ENCODE results near the gene REM2.
A peak's percentile ranks its signal among the peaks of the same experiment; 100 is the strongest.
"Not testable (repeated sequence)": the region's sequence is repeated elsewhere in the genome, so short reads cannot be mapped to it uniquely, and the experiment has no call there.

Gene REM2

DNA sequence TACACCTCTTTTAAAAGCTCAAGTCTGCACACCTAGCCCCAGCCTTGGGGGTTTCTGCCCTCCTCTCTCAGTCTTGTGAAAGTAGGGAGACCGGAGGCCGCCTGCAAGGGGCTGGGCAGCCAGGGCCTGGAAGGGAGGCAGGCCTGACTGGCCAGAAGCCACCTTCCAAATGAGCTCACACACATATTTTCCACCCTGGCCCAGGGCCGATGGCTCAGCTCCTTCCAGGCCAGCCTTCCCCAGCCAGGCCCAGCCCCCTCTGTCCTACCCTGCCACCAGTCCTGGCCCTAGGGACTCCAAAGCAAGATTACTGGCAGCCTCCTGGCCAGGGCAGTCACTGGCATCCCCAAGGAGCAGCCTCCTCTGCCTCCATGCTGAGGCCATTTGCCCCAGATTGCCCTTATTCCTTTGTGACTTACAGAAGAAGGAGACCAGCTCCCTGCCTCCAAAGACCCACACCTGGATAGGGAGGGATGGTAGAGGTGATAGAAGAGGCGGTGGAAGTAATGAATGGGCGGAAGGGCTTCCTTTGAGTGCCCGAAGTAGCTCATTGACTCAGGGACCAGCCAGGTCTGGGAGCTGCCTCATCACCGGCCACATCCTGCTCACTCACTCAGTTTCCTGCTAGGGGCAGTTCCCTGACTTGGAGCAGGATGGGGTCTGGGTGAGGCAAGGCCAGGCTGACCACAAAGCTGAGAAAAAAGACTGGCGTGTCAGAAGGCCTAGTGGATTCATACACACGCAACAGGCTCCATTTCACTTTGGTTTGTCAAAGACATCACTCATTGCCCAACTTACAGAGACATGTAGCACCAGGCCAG is 31.9 kb upstream of the REM2 start:
- no peak overlapping the region for H3K27ac ChIP-seq
- no peak for TF ChIP-seq ZFX (IDR thresholded peaks at IDR 0.05; ENCODE audit: borderline replicate concordance)
- TF ChIP-seq, protein P1, sequence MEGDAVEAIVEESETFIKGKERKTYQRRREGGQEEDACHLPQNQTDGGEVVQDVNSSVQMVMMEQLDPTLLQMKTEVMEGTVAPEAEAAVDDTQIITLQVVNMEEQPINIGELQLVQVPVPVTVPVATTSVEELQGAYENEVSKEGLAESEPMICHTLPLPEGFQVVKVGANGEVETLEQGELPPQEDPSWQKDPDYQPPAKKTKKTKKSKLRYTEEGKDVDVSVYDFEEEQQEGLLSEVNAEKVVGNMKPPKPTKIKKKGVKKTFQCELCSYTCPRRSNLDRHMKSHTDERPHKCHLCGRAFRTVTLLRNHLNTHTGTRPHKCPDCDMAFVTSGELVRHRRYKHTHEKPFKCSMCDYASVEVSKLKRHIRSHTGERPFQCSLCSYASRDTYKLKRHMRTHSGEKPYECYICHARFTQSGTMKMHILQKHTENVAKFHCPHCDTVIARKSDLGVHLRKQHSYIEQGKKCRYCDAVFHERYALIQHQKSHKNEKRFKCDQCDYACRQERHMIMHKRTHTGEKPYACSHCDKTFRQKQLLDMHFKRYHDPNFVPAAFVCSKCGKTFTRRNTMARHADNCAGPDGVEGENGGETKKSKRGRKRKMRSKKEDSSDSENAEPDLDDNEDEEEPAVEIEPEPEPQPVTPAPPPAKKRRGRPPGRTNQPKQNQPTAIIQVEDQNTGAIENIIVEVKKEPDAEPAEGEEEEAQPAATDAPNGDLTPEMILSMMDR (IDR thresholded peaks at IDR 0.05), result no peak

DNA sequence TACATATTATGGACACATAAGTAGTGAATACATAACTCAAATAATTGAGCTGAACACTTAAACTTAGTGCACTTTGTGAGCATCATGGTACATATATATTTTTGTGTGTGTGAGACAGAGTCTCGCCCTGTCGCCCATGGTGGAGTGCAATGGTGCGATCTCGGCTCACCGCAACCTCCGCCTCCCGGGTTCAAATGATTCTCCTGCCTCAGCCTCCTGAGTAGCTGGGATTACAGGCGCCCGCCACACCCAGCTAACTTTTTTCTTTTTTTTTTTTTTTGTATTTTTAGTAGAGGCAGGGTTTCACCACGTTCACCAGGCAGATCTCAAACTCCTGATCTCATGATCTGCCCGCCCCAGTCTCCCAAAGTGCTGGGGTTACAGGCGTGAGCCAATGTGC is 30.8 kb upstream of the REM2 start:
- H3K27ac ChIP-seq, result not testable (repeated sequence)

DNA sequence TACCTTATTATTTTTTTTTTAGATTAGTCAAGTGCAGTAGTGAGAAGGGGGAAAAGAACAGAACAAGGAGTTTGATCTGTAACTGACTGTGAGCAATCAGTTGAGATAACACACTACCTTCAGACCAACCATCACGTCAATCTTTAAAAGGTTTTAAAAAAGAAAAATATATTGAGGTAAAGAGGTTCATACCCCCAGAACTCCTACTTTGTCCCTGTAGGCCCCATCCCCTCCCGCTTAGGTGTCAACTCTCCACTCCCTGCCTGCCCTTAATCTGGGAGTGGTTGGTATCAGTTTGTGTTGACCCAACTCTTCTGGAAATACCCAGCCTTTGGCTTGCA is 30.5 kb upstream of the REM2 start:
- TF ChIP-seq, protein P1 (IDR thresholded peaks at IDR 0.05), result no peak
- no peak for TF ChIP-seq ZFX (IDR thresholded peaks at IDR 0.05; ENCODE audit: borderline replicate concordance)
- H3K27ac ChIP-seq, result no peak overlapping the region

DNA sequence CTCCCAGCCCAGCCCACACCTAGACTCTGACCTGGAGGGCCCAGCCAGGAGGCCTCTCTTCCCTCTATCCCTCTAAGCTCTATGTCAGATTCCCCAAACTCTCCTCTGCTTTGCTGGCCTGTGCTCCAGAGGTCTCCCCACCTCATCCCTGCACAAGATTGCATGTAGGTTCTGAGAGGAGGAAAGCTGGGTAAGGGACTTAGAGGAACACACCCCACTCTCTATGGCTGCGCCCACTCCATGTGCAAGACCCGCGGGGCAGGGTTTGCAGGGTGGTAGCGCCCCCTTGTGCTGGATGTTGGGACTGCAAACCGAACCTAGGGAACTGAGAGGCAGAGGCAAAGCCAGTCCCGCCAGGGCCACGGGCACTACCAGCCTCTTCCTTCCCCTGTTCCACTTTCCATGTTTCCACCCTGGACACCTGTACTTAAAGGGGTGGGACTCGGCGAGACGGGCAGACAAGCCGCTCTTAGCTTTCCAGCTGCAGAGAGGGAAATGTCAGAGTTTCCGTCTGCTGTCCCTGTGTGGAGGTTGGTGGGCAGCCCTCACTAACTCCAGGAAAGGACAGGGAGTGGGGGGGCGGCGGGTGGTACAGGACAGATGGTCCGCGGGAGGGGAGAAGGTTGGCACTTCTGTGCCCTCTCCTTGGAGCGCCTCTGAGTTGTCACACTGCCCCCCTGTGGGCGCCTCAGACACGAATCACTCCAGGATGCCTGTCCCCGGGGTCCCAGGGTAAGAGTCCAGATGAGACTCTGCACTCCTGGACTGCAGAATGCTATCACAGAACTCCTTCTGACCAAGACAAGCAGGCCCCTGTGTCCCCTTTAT is 29.9 kb upstream of the REM2 start:
- TF ChIP-seq, protein P1 (IDR thresholded peaks at IDR 0.05), result peak; percentile 96
- no peak for TF ChIP-seq ZFX (IDR thresholded peaks at IDR 0.05; ENCODE audit: borderline replicate concordance)
- no peak overlapping the region for H3K27ac ChIP-seq

DNA sequence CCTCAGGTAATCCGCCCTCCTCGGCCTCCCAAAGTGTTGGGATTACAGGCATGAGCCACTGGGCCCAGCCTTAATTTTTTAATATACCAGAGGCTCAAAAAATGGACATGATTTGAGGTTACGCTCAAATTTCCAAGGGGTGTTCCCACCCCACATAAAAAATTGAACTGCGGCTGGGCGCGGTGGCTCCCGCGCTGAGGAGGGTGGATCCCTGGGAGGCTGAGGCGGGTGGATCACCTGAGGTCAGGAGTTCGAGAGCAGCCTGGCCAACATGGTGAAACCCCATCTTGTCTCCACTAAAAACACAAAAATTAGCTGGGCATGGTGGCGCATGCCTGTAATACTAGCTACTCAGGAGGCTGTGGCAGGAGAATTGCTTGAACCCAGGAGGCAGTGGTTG is 28.7 kb upstream of the REM2 start:
- H3K27ac ChIP-seq, result not testable (repeated sequence)

DNA sequence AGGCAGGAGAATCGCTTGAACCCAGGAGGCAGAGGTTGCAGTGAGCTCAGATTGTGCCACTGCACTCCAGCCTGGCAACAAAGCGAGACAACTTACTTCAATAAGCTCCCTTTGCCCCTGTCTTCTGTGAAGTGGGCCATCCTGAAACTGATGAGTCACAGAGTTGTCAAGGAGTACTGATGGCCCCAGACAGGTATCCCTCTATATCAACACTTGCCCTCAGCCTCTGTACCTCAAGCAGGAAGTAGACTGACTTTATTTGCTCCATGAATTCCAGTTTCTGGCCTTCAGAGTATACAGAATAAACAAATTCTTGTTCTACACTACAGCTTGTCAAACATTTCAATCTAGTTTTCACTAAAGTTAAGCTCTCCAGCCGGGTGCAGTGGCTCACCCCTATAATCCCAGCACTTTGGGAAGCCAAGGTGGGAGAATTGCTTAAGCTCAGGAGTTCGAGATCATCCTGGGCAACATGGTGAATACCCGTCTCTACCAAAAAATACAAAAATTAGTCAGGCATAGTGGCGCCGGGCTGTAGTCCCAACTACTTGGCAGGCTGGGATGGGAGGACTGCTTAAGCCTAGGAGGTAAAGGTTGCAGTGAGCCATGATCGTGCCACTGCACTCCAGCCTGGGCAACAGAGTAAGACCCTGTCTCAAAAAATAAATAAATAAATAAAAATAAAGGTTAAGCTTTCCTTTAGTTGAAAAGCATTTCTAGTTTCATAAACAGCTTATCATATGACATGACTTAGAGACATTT is 27.9 kb upstream of the REM2 start:
- TF ChIP-seq, protein P1 (IDR thresholded peaks at IDR 0.05), result no peak
- no peak for TF ChIP-seq ZFX (IDR thresholded peaks at IDR 0.05; ENCODE audit: borderline replicate concordance)
- no peak overlapping the region for H3K27ac ChIP-seq

DNA sequence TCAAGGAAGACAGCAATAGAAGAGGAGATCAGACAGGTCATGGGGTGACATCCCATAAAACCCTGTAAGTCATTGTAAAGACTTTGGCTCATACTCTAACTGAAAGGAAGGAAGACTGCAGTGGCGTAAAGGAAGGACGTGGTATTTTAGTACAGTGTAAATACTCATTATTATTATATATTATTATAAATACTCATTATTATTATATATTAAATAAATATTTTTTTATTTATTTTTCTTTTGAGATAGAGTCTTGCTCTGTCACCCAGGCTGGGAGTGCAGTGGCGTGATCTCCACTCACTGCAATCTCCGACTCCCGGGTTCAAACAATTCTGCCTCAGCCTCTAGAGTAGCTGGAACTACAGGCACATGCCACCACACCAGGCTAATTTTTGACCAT is 26.6 kb upstream of the REM2 start:
- no peak overlapping the region for H3K27ac ChIP-seq
- TF ChIP-seq ZFX (IDR thresholded peaks at IDR 0.05; ENCODE audit: borderline replicate concordance), result no peak
- TF ChIP-seq, protein P1 (IDR thresholded peaks at IDR 0.05), result no peak

DNA sequence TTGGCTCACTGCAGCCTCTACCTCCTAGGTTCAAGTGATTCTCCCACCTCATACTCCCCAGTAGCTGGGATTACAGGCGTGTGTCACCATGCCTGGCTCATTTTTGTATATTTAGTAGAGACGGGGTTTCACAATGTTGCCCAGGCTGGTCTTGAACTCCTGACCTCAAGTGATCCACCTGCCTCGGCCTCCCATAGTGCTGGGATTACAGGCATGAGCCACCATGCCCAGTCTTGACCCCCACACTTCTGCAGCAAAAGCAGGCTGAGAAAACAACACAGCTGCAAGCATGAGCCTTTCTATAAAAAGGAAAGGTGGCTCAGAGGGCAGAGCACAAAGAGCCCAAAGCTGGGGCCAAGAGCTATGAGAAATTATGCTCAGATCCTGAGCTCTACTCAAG is 22.6 kb upstream of the REM2 start:
- H3K27ac ChIP-seq, result not testable (repeated sequence)
